ENCODE data around the gene COL19A1.
"Not testable (repeated sequence)": the region's sequence is repeated elsewhere in the genome, so short reads cannot be mapped to it uniquely, and the experiment has no call there.

Gene COL19A1

GRCh38 chr6:69866770-69867638, 648 bp downstream of the COL19A1 start:
- DNase-seq: no peak

- no peak for DNase-seq
These were observed 1.3 kb downstream of the COL19A1 start for GRCh38 chr6:69867639-69867976.

- no peak for DNase-seq
These were observed 2.0 kb downstream of the COL19A1 start for GRCh38 chr6:69868252-69868804.

- no peak for DNase-seq
These were observed 2.6 kb downstream of the COL19A1 start for GRCh38 chr6:69868961-69869360.

DNA sequence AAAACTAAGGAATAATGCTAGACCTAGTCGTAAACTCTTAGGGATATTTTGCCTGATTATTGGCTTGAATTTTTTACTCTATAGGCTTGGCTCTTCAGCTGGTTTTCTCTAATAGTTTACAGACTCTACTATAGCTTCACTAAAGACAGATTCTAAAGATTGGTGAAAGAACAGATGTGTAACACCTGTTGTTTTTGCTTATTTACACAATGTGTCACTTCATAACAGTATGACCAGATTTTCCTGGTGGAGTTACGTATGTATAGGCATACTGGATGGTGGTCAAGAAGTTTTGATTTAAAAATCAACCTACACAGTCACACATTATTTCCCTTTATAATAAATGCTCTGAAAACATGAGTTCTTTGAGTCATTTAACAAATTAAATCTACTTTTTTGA, 4.8 kb downstream of the COL19A1 start:
- no peak for DNase-seq

- DNase-seq: no peak
These were observed 6.9 kb downstream of the COL19A1 start for GRCh38 chr6:69873291-69873690.

GRCh38 chr6:69875715-69876114, 9.4 kb downstream of the COL19A1 start:
- no peak for DNase-seq

GRCh38 chr6:69878795-69879194, 12.4 kb downstream of the COL19A1 start:
- DNase-seq: no peak

DNA sequence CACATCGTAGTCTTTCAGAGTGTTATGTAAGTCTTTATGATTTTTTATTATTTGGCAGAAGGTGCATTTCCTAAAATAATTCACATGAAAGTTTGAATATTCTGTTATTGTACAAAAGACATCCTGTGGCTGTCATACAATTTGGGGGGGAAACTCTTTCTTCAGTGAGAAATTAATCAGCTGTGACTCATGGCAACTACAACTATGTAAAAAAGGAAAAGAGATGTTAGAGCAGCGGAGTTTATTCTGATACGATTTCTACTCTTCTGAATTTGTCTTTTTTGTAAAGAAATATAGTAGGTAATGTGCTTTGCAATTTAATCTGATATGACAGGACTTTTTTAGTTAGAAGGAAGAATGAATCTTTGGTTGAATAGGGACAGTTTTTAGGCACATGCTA, 14.2 kb downstream of the COL19A1 start:
- DNase-seq: no peak

DNA sequence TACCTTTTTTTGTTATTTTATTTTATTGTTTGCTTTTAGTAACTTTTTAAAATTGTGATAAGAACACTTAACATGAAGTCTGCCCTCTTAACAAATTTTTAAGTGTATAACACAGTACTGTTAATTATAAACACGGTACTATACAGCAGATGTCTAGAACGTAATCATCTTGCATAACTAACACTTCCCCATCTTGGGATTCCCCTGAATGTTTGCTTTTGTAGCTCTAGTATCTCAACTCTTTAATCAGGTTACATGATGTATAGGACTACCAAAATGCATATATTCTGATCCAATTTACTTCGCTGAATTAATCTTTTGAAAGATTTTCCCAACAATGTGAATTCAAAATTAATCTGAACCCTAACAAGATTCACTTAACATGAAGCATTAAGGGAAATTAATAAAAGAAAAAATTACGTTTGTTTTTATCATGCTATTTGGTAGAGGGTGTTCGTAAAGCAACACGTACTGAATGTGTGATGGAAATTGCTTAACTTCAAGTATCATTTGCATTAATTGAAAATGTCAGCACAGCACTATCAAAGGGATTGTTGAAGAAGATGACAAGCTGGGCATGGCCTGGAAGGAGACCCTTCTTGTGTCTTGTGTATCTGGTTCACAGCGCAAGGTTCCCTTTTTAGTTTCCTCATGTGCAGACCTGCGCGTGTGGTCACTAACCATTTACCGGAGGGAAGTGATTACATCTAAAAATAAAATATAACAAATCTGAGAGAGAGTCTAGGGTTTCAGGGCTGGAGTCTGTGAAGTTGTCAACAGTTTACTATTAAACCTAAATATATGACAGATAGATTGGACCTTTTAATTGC, 15.2 kb downstream of the COL19A1 start:
- DNase-seq: no peak

DNA sequence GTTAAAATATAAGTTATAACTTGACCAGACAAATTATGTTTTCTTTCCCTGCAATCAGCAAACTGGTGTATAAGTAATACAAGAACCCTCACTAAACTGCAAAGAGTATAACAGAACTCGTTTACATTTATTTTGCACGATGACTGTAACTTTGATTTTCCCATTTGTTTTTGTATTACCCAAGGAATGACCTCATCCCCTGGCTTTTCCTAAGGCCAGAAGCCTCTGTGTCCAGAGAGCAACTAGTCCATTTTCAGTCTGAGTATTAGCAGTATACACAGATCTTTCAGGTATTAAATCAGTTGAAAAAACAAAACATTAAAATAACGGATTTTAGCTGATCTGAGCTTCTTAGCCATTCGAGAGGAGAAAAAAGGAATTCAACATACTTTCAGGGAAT, 17.2 kb downstream of the COL19A1 start:
- DNase-seq: no peak

DNA sequence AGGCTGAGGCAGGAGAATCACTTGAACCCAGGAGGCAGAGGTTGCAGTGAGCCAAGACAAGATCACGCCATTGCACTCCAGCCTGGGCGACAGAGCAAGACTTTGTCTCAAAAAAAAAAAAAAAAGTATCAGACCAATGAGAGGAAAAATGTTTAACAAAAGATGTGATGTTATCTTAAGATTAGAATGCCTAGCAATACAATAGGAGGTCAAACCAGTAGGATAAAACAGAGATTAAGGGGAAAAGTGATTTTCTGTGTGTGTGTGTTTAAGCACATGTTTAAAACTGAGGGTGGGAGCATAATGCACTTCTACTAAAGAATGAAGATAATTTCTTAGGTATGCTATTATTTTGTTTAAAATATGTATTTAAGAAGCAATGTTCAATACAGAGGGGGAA, 17.9 kb downstream of the COL19A1 start:
- no peak for DNase-seq

DNA sequence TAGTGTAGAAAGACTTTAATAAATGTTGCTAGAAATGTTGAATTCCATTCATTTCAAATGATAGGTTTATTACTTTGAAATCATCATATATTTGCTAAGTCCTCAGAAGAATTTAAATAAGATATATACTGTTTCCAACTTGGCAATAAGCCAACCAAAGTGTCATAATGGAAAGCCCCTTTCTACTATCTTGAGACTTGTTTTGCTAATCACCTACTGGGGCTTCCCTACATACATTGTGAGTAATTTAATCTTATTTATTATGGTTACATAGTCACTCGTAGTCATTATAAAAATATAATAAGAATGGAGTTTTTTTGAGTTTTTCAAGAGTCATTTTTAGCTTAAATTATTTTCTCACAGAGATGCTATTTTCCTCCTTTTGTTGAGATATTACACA, 20.7 kb downstream of the COL19A1 start:
- DNase-seq: no peak

GRCh38 chr6:69887714-69888345, 21.5 kb downstream of the COL19A1 start:
- no peak for DNase-seq

DNA sequence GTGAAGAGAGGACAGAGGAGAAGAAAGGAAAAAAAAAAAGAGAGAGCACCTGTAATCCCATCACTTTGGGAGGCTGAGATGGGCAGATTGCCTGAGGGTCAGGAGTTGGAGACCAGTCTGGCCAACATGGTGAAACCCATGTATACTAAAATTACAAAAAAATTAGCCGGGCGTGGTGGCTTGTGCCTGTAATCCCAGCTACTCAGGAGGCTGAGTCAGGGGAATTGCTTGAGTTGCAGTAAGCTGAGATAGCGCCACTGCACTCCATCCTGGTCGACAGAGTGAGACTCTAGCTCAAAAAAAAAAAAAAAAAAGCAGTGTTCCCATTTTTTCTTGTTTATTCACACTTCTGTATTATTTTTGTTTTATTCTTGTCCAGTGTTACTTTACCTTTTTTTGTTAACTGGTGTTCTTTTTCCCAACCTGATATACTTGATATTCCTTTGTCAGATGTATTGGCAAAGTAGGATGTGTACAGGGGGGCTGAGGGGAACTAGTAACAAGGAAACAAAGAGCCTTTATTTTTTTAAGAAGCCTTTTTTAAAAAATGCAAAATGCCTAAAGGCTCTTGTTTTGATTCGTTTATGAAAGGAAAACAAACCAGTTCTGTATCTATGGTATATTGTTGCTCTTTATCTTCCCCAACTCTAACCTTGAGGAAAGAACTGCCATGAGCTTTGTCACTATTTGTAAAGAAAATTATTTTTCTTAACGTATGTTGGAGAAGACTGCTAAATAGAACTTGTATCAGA, 22.3 kb downstream of the COL19A1 start:
- DNase-seq: no peak

- DNase-seq: not testable (repeated sequence)
These were observed 23.0 kb downstream of the COL19A1 start for GRCh38 chr6:69889234-69889974.

DNA sequence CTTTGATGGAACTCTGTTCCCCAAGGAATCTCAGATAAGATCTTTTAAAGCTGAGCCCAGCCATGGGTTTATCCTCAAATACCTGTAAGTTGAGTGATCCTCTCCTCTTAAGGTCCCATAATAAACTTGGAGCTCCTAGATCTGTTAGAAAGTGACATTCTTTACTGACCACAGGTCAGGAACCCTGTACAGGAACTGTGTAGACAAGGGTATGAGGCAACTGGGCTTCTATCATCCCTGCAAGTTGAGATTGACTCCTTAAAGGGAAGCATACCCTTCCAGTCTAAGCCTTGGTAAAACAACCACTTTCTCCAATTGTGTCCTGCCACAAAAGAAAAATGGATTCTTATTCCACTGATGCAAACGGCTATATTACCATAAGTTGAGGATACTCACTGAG, 26.2 kb downstream of the COL19A1 start:
- not testable (repeated sequence) for DNase-seq

DNA sequence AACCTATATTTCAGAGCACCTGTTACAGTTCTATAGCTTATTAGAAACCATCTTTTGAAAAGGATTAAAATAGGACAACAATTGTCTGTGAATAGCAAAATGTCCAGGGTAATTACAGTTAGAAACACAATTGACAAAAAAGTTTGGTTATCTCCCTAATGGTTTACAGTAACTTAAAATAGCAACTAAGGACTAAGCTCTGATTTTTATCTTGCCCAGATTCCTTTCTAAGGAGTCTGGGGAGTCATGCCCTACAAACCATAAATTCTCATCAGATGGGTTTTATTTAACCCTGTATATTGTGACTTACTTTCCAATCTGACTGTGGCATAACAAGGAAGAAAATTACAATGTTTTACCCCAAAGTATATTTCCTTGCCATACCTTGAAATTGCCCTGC, 26.9 kb downstream of the COL19A1 start:
- not testable (repeated sequence) for DNase-seq

DNA sequence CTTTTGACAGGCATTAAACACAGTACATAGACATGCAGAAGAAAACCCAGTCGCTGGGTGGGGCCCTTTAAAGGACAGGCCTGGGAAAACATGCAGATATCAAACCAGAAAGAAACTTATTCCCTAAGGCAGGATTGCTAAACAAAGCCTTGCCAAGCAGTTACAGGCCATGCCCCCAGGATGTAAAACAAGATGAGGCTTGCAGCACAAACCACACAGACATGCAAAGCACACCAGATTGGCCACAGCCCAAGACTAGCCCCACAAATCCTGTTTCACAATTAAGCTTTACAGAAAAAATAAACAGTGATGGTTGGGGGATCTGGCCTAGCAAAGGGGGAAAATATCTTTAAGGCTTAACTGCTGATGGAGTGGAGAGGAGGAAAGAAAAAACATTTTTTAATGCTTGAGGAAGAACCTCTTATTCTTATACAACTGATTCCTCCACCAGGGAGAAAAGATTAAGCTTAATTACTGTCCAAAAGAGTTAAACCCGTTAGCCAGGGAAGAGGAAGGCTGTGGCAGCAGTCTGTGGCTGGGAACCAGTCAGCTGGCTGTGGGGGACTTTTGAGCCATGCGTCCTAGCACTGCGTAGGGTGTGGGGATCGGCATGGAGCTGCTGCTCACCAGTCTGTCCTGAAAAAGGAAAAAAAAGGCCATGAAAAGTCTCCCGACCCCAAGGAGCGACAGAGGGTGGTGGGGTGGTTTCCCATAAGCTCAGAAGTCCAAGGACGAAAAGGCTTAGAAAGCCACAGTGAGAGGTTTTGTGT, 28.4 kb downstream of the COL19A1 start:
- DNase-seq: peak; percentile 39

DNA sequence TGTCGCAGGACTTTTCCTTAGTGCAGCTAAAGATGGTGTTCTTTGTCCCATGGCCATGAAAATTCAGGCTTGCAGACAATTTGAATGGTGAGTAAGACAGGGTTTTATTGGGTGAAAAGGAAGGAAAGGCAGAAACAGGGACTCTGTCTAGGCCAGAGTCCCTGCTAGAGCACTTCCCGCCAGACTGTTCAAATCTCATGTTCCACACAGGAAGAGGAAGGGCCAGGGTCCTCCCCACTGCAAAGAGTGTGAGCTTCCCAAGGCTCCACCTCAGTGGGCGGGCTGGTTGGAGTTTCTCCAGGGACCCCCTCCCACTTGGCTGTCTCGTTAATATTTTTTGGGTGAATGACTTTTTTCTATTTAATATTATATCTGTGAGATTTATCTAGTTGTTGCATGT, 29.0 kb downstream of the COL19A1 start:
- no peak for DNase-seq

DNA sequence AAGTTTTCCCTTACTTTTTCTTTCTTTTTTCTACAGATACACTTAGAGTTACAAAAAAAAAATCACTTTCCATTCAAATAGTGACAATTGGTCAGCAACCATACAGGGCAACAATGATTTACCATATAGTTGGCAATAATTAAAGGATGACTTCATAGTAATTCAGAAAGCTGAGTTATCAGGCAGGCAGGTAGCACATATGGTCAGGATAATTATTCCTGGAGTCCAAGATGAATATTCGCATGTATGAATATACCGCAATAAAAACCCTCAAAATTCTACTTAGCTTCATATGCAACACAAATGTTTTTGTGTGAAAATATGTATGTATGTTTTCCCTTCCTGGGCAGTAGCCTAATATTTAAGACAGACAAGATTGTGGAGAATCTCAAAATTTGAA, 34.5 kb downstream of the COL19A1 start:
- DNase-seq: no peak
